Astrocyte (in vitro differentiated cells and primary cell): ENCODE results near the gene FAM174C.

Experiments used
- CTCF ChIP-seq: IDR thresholded peaks from 2 replicates; pipeline ENCODE4 v1.5.1; 2011; ENCODE audit warnings: low read depth, mild to moderate bottlenecking, inconsistent platforms, low read length, moderate library complexity; ENCODE audit not compliant: insufficient read depth
- EZH2 ChIP-seq: IDR thresholded peaks from 2 replicates; pipeline ENCODE4 v1.6.1; 2012; ENCODE audit warnings: mild to moderate bottlenecking, low read length, inconsistent platforms; ENCODE audit not compliant: insufficient read depth

GRCh38 chr19:1292419-1293151 is 17.3 kb downstream of the FAM174C start:
- no peak for TF ChIP-seq CTCF
- no peak for TF ChIP-seq EZH2
